ENCODE data around the gene PAPOLG.

The PAPOLG gene

GRCh38 chr2:60804473-60804872 lies 48.4 kb downstream of the PAPOLG start:
- Histone ChIP-seq H2BK120ac (ENCODE audit: insufficient read depth, low read length, poor library complexity) (no peak overlapping the region), H3K79me2 (ENCODE audit: control insufficient read depth, insufficient read depth, low read length, poor library complexity) (no peaks in the 10 kb centered on the region), H3K14ac (ENCODE audit: low read length) (no peak overlapping the region), H3K9me3 (ENCODE audit: insufficient read depth, low read depth, low read length) (no peaks in the 10 kb centered on the region), H3K23ac (ENCODE audit: low read length) (no peak overlapping the region), H3K4ac (ENCODE audit: low read depth, low read length) (no peak overlapping the region), H3K36me3 (ENCODE audit: control insufficient read depth in 1 of 2, insufficient read depth in 2 of 2, low read length in 2 of 2) (peaks cover 0 to 4% of the 10 kb centered on the region in 2 experiments), H2BK5ac (ENCODE audit: low read depth, low read length, poor library complexity) (no peak overlapping the region), H2AK5ac (ENCODE audit: low read length) (no peak overlapping the region), H3K4me1 (ENCODE audit: control insufficient read depth in 1 of 2, insufficient read depth in 2 of 2, low read length in 2 of 2) (peaks cover 0 to 2% of the 10 kb centered on the region in 2 experiments), H3K4me2 (ENCODE audit: low read length) (no peak overlapping the region), H4K12ac (ENCODE audit: low read depth, low read length) (no peak overlapping the region), H4K8ac (ENCODE audit: low read depth, low read length) (no peak overlapping the region), H3K27ac (ENCODE audit: low read depth, low read length) (no peak overlapping the region), H3K9ac (ENCODE audit: low read length) (no peak overlapping the region), H3K27me3 (ENCODE audit: insufficient read depth, low read length) (no peaks in the 10 kb centered on the region), H4K91ac (ENCODE audit: low read depth, low read length) (no peak overlapping the region), H2AFZ (ENCODE audit: insufficient read depth, low read length, poor library complexity) (no peak overlapping the region), H2BK12ac (ENCODE audit: low read length) (no peak overlapping the region), H3K79me1 (ENCODE audit: low read length) (no peaks in the 10 kb centered on the region), H3K4me3 (ENCODE audit: low read depth, low read length) (no peak overlapping the region), H3K18ac (ENCODE audit: low read length) (no peak overlapping the region)
- no peak for DNase-seq
- no CpG with 5 or more reads among the region's 18 CpGs for WGBS (ENCODE audit: extremely low coverage, insufficient coverage, insufficient read length)

DNA sequence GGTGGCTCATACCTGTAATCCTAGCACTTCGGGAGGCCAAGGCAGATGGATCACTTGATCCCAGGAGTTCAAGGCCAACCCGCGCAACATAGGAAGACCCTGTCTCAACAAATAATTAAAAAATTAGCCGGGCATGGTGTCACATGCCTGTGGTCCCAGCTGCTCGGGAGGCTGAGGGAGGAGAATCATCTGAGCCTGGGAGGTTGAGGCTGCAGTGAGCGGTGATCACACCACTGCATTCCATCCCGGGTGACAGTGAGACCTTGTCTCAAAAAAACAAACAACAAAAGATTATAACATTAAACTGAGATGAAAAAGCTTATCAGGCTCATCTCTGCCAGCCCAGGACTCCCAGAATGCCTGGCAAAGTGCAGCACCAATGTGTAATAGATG lies 50.5 kb downstream of the PAPOLG start:
- Histone ChIP-seq H3K79me2 (ENCODE audit: control insufficient read depth, insufficient read depth, low read length, poor library complexity) (no peaks in the 10 kb centered on the region), H3K27me3 (ENCODE audit: insufficient read depth, low read length) (no peaks in the 10 kb centered on the region), H4K12ac (ENCODE audit: low read depth, low read length) (no peak overlapping the region), H3K9me3 (ENCODE audit: insufficient read depth, low read depth, low read length) (no peaks in the 10 kb centered on the region), H3K14ac (ENCODE audit: low read length) (no peak overlapping the region), H3K18ac (ENCODE audit: low read length) (no peak overlapping the region), H2BK120ac (ENCODE audit: insufficient read depth, low read length, poor library complexity) (no peak overlapping the region), H4K91ac (ENCODE audit: low read depth, low read length) (no peak overlapping the region), H3K9ac (ENCODE audit: low read length) (no peak overlapping the region), H2AFZ (ENCODE audit: insufficient read depth, low read length, poor library complexity) (no peak overlapping the region), H3K4me3 (ENCODE audit: low read depth, low read length) (no peak overlapping the region), H3K23ac (ENCODE audit: low read length) (no peak overlapping the region), H2BK12ac (ENCODE audit: low read length) (no peak overlapping the region), H3K4ac (ENCODE audit: low read depth, low read length) (no peak overlapping the region), H3K36me3 (ENCODE audit: control insufficient read depth in 1 of 2, insufficient read depth in 2 of 2, low read length in 2 of 2) (peaks cover 0 to under 1% of the 10 kb centered on the region in 2 experiments), H4K8ac (ENCODE audit: low read depth, low read length) (no peak overlapping the region), H2BK5ac (ENCODE audit: low read depth, low read length, poor library complexity) (no peak overlapping the region), H2AK5ac (ENCODE audit: low read length) (no peak overlapping the region), H3K27ac (ENCODE audit: low read depth, low read length) (no peak overlapping the region), H3K79me1 (ENCODE audit: low read length) (no peaks in the 10 kb centered on the region), H3K4me1 (ENCODE audit: control insufficient read depth in 1 of 2, insufficient read depth in 2 of 2, low read length in 2 of 2) (peaks cover 0 to 2% of the 10 kb centered on the region in 2 experiments), H3K4me2 (ENCODE audit: low read length) (no peak overlapping the region)
- DNase-seq: no peak
- WGBS (ENCODE audit: extremely low coverage, insufficient coverage, insufficient read length): no CpG with 5 or more reads among the region's 7 CpGs

GRCh38 chr2:60806988-60807681 lies 51.1 kb downstream of the PAPOLG start:
- Histone ChIP-seq H3K79me2 (ENCODE audit: control insufficient read depth, insufficient read depth, low read length, poor library complexity) (no peaks in the 10 kb centered on the region), H3K9me3 (ENCODE audit: insufficient read depth, low read depth, low read length) (no peaks in the 10 kb centered on the region), H3K27ac (ENCODE audit: low read depth, low read length) (no peak overlapping the region), H4K12ac (ENCODE audit: low read depth, low read length) (no peak overlapping the region), H4K8ac (ENCODE audit: low read depth, low read length) (no peak overlapping the region), H3K79me1 (ENCODE audit: low read length) (no peaks in the 10 kb centered on the region), H3K36me3 (ENCODE audit: control insufficient read depth in 1 of 2, insufficient read depth in 2 of 2, low read length in 2 of 2) (no peaks in the 10 kb centered on the region), H2BK12ac (ENCODE audit: low read length) (no peak overlapping the region), H3K9ac (ENCODE audit: low read length) (peak overlapping the region; percentile 11), H3K27me3 (ENCODE audit: insufficient read depth, low read length) (no peaks in the 10 kb centered on the region), H2AK5ac (ENCODE audit: low read length) (no peak overlapping the region), H3K18ac (ENCODE audit: low read length) (no peak overlapping the region), H2AFZ (ENCODE audit: insufficient read depth, low read length, poor library complexity) (no peak overlapping the region), H3K4me2 (ENCODE audit: low read length) (no peak overlapping the region), H3K4me1 (ENCODE audit: control insufficient read depth in 1 of 2, insufficient read depth in 2 of 2, low read length in 2 of 2) (peaks cover 0 to 2% of the 10 kb centered on the region in 2 experiments), H3K4me3 (ENCODE audit: low read depth, low read length) (no peak overlapping the region), H2BK5ac (ENCODE audit: low read depth, low read length, poor library complexity) (no peak overlapping the region), H3K14ac (ENCODE audit: low read length) (no peak overlapping the region), H3K4ac (ENCODE audit: low read depth, low read length) (no peak overlapping the region), H2BK120ac (ENCODE audit: insufficient read depth, low read length, poor library complexity) (no peak overlapping the region), H3K23ac (ENCODE audit: low read length) (no peak overlapping the region), H4K91ac (ENCODE audit: low read depth, low read length) (no peak overlapping the region)
- WGBS (ENCODE audit: extremely low coverage, insufficient coverage, insufficient read length): no CpG with 5 or more reads among the region's 6 CpGs
- DNase-seq: no peak

DNA sequence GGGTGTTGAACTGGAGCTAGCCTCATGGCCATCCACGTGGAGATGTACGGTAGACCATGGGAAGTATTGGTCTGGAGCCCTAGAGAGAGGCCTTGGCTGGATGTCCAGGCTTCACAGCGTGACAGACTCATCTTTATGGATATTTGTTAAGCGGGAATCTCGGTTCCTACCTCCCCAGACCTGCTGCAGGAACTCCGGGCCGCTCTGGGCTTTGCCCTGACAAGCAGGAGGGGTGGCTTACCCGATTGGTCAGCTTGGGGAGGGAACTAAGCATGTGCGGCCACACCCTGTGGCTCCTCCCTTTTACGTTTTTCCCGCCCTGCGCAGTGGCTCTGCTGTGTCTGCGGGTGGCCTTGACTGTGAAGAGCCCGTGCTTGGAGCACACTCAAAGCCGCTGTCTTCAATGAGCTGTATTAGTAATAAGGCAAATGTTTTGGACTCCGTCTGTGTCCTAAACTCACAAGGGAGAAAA lies 52.3 kb downstream of the PAPOLG start:
- no peaks in the 10 kb centered on the region for H3K79me1 ChIP-seq (ENCODE audit: low read length)
- H4K91ac ChIP-seq (ENCODE audit: low read depth, low read length): no peak overlapping the region
- H3K9ac ChIP-seq (ENCODE audit: low read length): no peak overlapping the region

More for the DNA sequence above, 52.3 kb downstream of the PAPOLG start:
- no peak overlapping the region for H2AK5ac ChIP-seq (ENCODE audit: low read length)
- H3K4ac ChIP-seq (ENCODE audit: low read depth, low read length): no peak overlapping the region
- no peak overlapping the region for H2BK5ac ChIP-seq (ENCODE audit: low read depth, low read length, poor library complexity)
- H3K27me3 ChIP-seq (ENCODE audit: insufficient read depth, low read length): no peaks in the 10 kb centered on the region
- no peak overlapping the region for H3K4me3 ChIP-seq (ENCODE audit: low read depth, low read length)
- H2BK12ac ChIP-seq (ENCODE audit: low read length): no peak overlapping the region
- H4K12ac ChIP-seq (ENCODE audit: low read depth, low read length): no peak overlapping the region
- H4K8ac ChIP-seq (ENCODE audit: low read depth, low read length): no peak overlapping the region
- H3K4me2 ChIP-seq (ENCODE audit: low read length): no peak overlapping the region
- H3K79me2 ChIP-seq (ENCODE audit: control insufficient read depth, insufficient read depth, low read length, poor library complexity): no peaks in the 10 kb centered on the region
- peak; percentile 56 to 79 for DNase-seq
- H2BK120ac ChIP-seq (ENCODE audit: insufficient read depth, low read length, poor library complexity): no peak overlapping the region
- peaks cover 0 to 2% of the 10 kb centered on the region in 2 experiments for H3K4me1 ChIP-seq (ENCODE audit: control insufficient read depth in 1 of 2, insufficient read depth in 2 of 2, low read length in 2 of 2)
- H3K18ac ChIP-seq (ENCODE audit: low read length): no peak overlapping the region
- no peak overlapping the region for H3K27ac ChIP-seq (ENCODE audit: low read depth, low read length)
- no peak overlapping the region for H3K14ac ChIP-seq (ENCODE audit: low read length)
- no peak overlapping the region for H3K23ac ChIP-seq (ENCODE audit: low read length)
- no peaks in the 10 kb centered on the region for H3K9me3 ChIP-seq (ENCODE audit: insufficient read depth, low read depth, low read length)
- no peak overlapping the region for H2AFZ ChIP-seq (ENCODE audit: insufficient read depth, low read length, poor library complexity)
- no CpG with 5 or more reads among the region's 16 CpGs for WGBS (ENCODE audit: extremely low coverage, insufficient coverage, insufficient read length)
- no peaks in the 10 kb centered on the region for H3K36me3 ChIP-seq (ENCODE audit: control insufficient read depth in 1 of 2, insufficient read depth in 2 of 2, low read length in 2 of 2)

Data from trophoblast cell (in vitro differentiated cells and primary cell).